Sigmoid colon (tissue), 3 donors: ENCODE data around the gene PABPC3.

Source experiments
- CTCF ChIP-seq, 4 experiments: fragments of 450-650 bp in 3 of 4; fragments of 200-600 bp in 1 of 4; IDR thresholded peaks; one replicate each; pipeline ENCODE4 v1.5.1; 2016 to 2019; ENCODE audit warnings: antibody characterized with exemption in 4 of 4, mild to moderate bottlenecking in 3 of 4, moderate library complexity in 2 of 4
- POLR2A ChIP-seq, 2 donors: fragments of 450-650 bp; IDR thresholded peaks; one replicate each; pipeline ENCODE4 v1.6.1; 2016; ENCODE audit warnings: antibody characterized with exemption in 2 of 2, mild to moderate bottlenecking in 2 of 2, moderate library complexity in 2 of 2

- no peak for TF ChIP-seq CTCF (IDR thresholded peaks at IDR 0.05)
- no peak for TF ChIP-seq POLR2A (IDR thresholded peaks at IDR 0.05)
Measured at GRCh38 chr13:25112695-25113255, 16.8 kb downstream of the PABPC3 start.
